Measurements from ENCODE around the gene MAST4. TPM values are rescaled to one million over a fixed set of nuclear protein-coding genes. Genes with fewer than 3 reads are reported as not detected.
"Not testable (repeated sequence)": the region's sequence is repeated elsewhere in the genome, so short reads cannot be mapped to it uniquely, and the experiment has no call there.

MAST4 gene
- total and polyA plus RNA-seq, 4 donors: 17.1 to 34.6 (median 21.0) TPM

DNA sequence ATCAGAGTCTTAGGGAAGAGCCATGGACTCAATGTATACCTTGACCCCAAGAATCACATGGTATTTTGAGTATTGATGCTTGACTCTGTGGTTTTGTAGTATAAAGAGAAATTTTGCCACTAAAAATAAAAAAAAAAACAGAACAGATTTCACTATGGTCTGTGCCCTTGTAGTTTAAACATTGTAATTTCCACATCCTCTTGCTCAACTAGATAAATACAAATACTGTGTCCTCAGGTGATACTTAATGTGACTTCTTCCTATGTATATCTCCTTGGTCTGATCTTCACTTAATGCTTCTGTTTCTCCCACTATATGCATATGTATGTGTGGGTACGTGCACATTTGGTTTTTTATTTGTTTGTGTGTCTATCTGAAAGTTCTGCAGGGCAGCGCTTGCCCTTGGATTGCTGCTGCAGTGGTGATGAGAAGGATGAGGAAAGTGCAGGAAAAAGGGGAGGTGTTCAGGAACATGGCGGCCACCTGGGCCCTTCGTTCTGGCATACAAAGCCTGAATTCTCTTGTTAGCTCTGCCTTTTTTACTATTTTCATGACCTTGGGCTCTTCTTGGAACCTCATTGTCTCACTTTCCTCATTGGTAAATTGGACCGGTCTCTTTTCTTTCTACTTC, 222.2 kb downstream of the MAST4 start:
- Histone ChIP-seq H3K4me1 (ENCODE audit: control insufficient read depth, insufficient read depth, low read length) (no peaks in the 10 kb centered on the region), H3K4me3 (ENCODE audit: low read depth, low read length) (no peak overlapping the region), H3K36me3 (ENCODE audit: control insufficient read depth, insufficient read depth, low read length) (no peaks in the 10 kb centered on the region), H3K9me3 (ENCODE audit: control insufficient read depth, insufficient read depth, low read length) (no peaks in the 10 kb centered on the region), H3K27ac (ENCODE audit: low read depth, low read length) (no peak overlapping the region), H3K27me3 (ENCODE audit: control insufficient read depth, insufficient read depth, low read length) (no peaks in the 10 kb centered on the region)
- DNase-seq (ENCODE audit: low read depth in 4 of 6, low spot score in 6 of 6): no peak
- WGBS (ENCODE audit: insufficient coverage): 97% methylated on average over 3 of the region's 5 CpGs

DNA sequence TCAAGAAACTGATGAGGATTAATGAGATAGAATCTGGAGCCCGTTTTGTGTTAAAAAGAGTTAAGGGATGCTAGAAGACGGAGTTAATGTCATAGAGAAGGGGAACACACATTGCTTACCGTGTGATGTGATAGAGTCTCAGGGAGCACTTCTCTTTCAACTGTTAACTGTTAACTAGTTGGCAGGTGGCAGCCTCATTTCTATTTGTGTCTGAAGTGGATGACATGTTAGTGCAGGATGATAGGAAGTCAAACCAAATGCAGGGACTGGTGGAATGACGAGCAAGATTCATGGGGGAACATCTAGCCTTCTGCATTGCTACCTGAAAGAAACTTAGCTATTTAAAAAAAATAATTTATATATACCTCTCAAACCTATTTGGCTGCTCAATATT, 222.7 kb downstream of the MAST4 start:
- no peaks in the 10 kb centered on the region for H3K9me3 ChIP-seq (ENCODE audit: control insufficient read depth, insufficient read depth, low read length)
- no peaks in the 10 kb centered on the region for H3K4me1 ChIP-seq (ENCODE audit: control insufficient read depth, insufficient read depth, low read length)
- WGBS (ENCODE audit: insufficient coverage): 78% methylated on average over 3 of the region's 4 CpGs
- no peak for DNase-seq (ENCODE audit: low read depth in 4 of 6, low spot score in 6 of 6)
- no peaks in the 10 kb centered on the region for H3K27me3 ChIP-seq (ENCODE audit: control insufficient read depth, insufficient read depth, low read length)
- no peak overlapping the region for H3K27ac ChIP-seq (ENCODE audit: low read depth, low read length)
- no peak overlapping the region for H3K4me3 ChIP-seq (ENCODE audit: low read depth, low read length)
- H3K36me3 ChIP-seq (ENCODE audit: control insufficient read depth, insufficient read depth, low read length): no peaks in the 10 kb centered on the region

DNA sequence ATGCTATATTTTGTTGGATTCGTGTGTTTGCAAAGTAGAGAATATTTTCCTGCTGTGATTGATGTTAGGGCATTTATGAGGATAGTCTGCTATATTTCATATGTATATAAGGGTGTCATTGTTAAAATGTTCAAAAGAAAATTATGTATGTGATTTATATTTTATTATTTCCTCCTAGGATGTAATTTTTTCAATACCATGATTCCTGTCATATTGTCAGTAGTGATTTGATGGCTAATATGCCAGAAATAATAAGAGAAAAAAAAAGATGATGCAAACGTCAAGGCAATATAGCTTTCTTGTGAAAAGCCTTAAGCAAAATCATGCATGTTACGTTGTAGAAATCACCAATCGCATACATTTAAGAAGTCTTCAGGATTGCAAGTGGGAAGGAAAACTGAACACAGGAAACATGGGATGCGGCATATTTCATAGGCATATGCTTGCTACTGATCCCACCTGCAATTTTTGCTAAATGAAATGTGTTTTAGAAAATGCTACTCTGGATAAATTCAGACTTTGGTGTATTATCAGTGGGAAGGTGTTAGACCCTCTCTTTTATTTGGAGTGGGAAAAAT, 224.5 kb downstream of the MAST4 start:
- H3K27ac ChIP-seq (ENCODE audit: low read depth, low read length): no peak overlapping the region
- no peaks in the 10 kb centered on the region for H3K27me3 ChIP-seq (ENCODE audit: control insufficient read depth, insufficient read depth, low read length)
- DNase-seq (ENCODE audit: low read depth in 4 of 6, low spot score in 6 of 6): no peak
- no peaks in the 10 kb centered on the region for H3K9me3 ChIP-seq (ENCODE audit: control insufficient read depth, insufficient read depth, low read length)
- H3K4me3 ChIP-seq (ENCODE audit: low read depth, low read length): no peak overlapping the region
- no peaks in the 10 kb centered on the region for H3K4me1 ChIP-seq (ENCODE audit: control insufficient read depth, insufficient read depth, low read length)
- H3K36me3 ChIP-seq (ENCODE audit: control insufficient read depth, insufficient read depth, low read length): no peaks in the 10 kb centered on the region
- whole genome bisulfite sequencing (ENCODE audit: insufficient coverage): 90% methylated on average over 4 of the region's 5 CpGs

DNA sequence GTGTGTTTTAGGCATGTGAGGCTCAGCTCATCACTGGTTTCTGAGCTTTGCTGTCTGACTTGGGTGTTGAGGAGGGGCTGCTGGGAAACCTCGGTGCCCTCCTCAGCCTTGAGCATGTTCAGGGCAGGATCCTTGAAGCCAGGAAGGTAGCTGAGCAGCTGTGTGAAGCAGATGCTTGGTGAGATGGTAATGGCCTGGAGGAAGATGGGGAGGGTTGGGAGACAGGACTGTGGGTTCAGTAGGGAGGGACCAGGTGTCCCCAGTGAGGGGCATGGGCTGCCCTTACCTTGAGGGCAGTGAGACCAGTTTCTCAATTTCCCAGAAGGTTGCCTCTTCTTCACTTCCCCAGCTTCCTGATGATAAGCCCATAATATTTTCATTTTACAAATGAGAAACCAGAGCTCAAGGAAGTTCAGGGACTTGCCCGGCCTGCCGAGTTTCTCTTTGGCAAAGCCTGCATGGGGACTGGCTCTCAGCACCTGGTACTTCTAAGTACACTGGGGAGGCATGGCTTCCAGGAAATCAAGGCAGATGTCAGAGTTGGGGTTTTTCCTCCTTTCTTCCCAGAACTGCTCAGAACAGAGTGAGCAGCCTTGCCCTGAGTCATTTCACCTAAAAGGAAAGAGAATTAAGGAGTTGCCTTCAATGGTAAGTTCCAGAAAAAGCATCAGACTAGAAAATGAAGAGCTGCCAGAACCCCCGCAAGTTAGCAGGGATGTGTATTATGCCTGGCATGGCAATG, 225.7 kb downstream of the MAST4 start:
- Histone ChIP-seq H3K36me3 (ENCODE audit: control insufficient read depth, insufficient read depth, low read length) (no peaks in the 10 kb centered on the region), H3K9me3 (ENCODE audit: control insufficient read depth, insufficient read depth, low read length) (no peaks in the 10 kb centered on the region), H3K4me1 (ENCODE audit: control insufficient read depth, insufficient read depth, low read length) (no peaks in the 10 kb centered on the region), H3K27ac (ENCODE audit: low read depth, low read length) (no peak overlapping the region), H3K27me3 (ENCODE audit: control insufficient read depth, insufficient read depth, low read length) (peaks cover 3% of the 10 kb centered on the region), H3K4me3 (ENCODE audit: low read depth, low read length) (no peak overlapping the region)
- WGBS (ENCODE audit: insufficient coverage): 95% methylated on average over 4 of the region's 4 CpGs
- no peak for DNase-seq (ENCODE audit: low read depth in 4 of 6, low spot score in 6 of 6)

DNA sequence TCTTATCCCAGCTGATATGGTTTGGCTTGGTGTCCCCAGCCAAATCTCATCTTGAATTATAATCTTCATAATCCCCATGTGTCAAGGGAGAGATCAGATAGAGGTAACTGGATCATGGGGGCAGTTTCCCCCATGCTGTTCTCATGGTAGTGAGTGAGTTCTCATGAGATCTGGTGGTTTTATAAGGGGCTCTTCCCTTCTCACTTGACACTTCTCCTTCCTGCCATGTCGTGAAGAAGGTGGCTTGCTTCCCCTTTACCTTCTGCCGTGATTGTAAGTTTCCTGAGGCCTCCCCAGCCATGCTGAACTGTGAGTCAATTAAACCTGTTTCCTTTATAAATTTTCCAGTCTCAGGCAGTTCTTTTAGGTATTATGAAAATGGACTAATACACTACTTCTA, 226.7 kb downstream of the MAST4 start:
- no CpG with 5 or more reads among the region's 2 CpGs for WGBS (ENCODE audit: insufficient coverage)
- H3K4me3 ChIP-seq (ENCODE audit: low read depth, low read length); H3K4me1 ChIP-seq (ENCODE audit: control insufficient read depth, insufficient read depth, low read length): not testable (repeated sequence)

DNA sequence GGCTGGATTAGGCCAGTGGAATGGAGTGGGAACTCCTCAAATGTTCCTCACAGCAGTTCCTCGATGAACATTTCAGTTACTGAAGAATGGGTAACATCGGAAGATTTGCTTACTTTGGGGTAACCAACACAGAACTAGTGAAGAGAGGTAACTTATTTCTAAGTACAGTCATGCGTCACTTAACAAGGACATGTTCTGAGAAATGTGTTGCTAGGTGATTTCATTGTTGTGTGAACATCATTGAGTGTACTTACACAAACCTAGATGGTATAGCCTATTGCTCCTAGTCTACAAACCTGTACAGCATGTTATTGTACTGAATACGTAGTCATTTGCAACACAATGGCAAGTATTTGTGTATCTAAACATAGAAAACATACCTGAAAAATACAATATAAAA, 228.3 kb downstream of the MAST4 start:
- Histone ChIP-seq H3K4me1 (ENCODE audit: control insufficient read depth, insufficient read depth, low read length) (peaks cover 5% of the 10 kb centered on the region), H3K36me3 (ENCODE audit: control insufficient read depth, insufficient read depth, low read length) (no peaks in the 10 kb centered on the region), H3K9me3 (ENCODE audit: control insufficient read depth, insufficient read depth, low read length) (no peaks in the 10 kb centered on the region), H3K4me3 (ENCODE audit: low read depth, low read length) (no peak overlapping the region), H3K27me3 (ENCODE audit: control insufficient read depth, insufficient read depth, low read length) (peaks cover 7% of the 10 kb centered on the region), H3K27ac (ENCODE audit: low read depth, low read length) (no peak overlapping the region)
- 100% methylated on average over 1 of the region's 4 CpGs for WGBS (ENCODE audit: insufficient coverage)
- DNase-seq (ENCODE audit: low read depth in 4 of 6, low spot score in 6 of 6): no peak

More for the DNA sequence above, 226.7 kb downstream of the MAST4 start:
- DNase-seq (ENCODE audit: low read depth in 4 of 6, low spot score in 6 of 6); H3K27ac ChIP-seq (ENCODE audit: low read depth, low read length); H3K9me3 ChIP-seq (ENCODE audit: control insufficient read depth, insufficient read depth, low read length); H3K27me3 ChIP-seq (ENCODE audit: control insufficient read depth, insufficient read depth, low read length); H3K36me3 ChIP-seq (ENCODE audit: control insufficient read depth, insufficient read depth, low read length): not testable (repeated sequence)

DNA sequence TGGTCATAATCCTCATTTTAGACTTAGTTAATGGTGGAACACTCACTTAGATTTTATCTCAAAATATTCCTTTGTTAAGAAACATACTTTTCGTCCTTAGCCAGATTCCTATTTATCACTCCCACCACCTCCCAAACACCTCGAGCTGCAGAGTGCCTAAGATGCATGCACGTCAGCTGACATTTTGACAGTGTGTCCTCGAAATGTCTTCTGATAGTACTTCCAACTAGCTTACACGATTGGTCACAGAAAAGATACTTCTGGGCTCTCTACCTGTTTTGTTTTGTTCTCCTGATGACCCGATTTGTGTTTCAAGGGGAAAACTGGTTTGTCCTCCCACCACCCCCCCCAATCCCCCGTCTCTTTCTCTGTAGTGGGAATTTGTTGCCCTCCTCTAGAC, 230.1 kb downstream of the MAST4 start:
- H3K27ac ChIP-seq (ENCODE audit: low read depth, low read length): no peak overlapping the region
- no peaks in the 10 kb centered on the region for H3K9me3 ChIP-seq (ENCODE audit: control insufficient read depth, insufficient read depth, low read length)
- WGBS (ENCODE audit: insufficient coverage): 68% methylated on average over 5 of the region's 7 CpGs
- peaks cover 5% of the 10 kb centered on the region for H3K4me1 ChIP-seq (ENCODE audit: control insufficient read depth, insufficient read depth, low read length)
- H3K27me3 ChIP-seq (ENCODE audit: control insufficient read depth, insufficient read depth, low read length): peaks cover 7% of the 10 kb centered on the region
- no peak for DNase-seq (ENCODE audit: low read depth in 4 of 6, low spot score in 6 of 6)
- H3K4me3 ChIP-seq (ENCODE audit: low read depth, low read length): no peak overlapping the region
- no peaks in the 10 kb centered on the region for H3K36me3 ChIP-seq (ENCODE audit: control insufficient read depth, insufficient read depth, low read length)

DNA sequence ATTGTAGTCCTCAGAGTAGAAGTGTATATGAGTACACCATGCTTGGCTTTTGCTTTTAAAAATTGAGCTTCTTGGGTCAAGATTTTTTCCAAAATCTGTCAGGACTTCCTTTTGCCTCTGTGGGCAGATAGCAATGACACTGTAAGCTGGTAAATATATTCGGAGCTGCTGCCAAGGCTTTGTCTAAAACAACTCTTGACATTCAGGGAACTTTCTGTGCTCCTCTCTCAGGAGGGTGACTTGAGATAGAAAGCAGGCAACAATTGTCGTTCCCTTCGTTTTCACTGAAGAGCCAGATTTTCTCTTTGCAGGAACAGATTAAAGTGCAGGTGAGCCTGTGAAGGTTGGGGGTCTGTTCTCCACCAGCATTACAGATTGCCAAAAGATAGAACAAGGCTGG, 230.5 kb downstream of the MAST4 start:
- DNase-seq (ENCODE audit: low read depth in 4 of 6, low spot score in 6 of 6): no peak
- WGBS (ENCODE audit: insufficient coverage): 54% methylated on average over 1 of the region's 3 CpGs
- Histone ChIP-seq H3K27ac (ENCODE audit: low read depth, low read length) (no peak overlapping the region), H3K4me3 (ENCODE audit: low read depth, low read length) (no peak overlapping the region), H3K4me1 (ENCODE audit: control insufficient read depth, insufficient read depth, low read length) (peaks cover 5% of the 10 kb centered on the region), H3K27me3 (ENCODE audit: control insufficient read depth, insufficient read depth, low read length) (peaks cover 7% of the 10 kb centered on the region), H3K36me3 (ENCODE audit: control insufficient read depth, insufficient read depth, low read length) (no peaks in the 10 kb centered on the region), H3K9me3 (ENCODE audit: control insufficient read depth, insufficient read depth, low read length) (no peaks in the 10 kb centered on the region)

DNA sequence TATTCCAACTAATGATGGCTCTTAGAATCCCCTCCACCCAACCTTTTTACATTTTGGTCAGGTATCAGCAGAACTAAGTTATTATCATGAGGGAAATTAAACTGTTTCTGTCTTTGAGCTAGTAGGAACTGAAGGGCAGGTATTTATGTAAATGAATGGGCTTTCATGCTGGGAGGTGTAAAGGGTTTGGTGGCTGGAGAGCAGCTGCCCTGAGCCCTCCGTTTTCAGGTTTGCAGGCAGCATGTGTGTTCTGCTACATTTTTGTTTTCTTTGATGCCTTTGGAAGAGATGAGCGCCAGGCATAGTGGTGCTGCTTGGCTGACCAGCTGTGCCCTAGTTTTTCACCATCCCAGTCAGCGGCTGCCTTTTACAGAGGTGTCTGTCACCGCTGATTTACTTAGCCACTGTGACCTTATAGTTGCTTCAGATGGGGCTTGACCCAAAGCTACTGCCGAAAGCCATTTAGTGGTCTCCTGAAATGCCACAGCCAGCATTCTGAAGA, 231.9 kb downstream of the MAST4 start:
- WGBS (ENCODE audit: insufficient coverage): 10% methylated on average over 5 of the region's 5 CpGs
- Histone ChIP-seq H3K4me1 (ENCODE audit: control insufficient read depth, insufficient read depth, low read length) (peaks cover 5% of the 10 kb centered on the region), H3K36me3 (ENCODE audit: control insufficient read depth, insufficient read depth, low read length) (no peaks in the 10 kb centered on the region), H3K4me3 (ENCODE audit: low read depth, low read length) (peak overlapping the region; percentile 33), H3K27ac (ENCODE audit: low read depth, low read length) (no peak overlapping the region), H3K9me3 (ENCODE audit: control insufficient read depth, insufficient read depth, low read length) (no peaks in the 10 kb centered on the region), H3K27me3 (ENCODE audit: control insufficient read depth, insufficient read depth, low read length) (peaks cover 7% of the 10 kb centered on the region)
- DNase-seq (ENCODE audit: low read depth in 4 of 6, low spot score in 6 of 6): peak in 2 of 6 donors; percentile 1 to 10
